Stimulated activated CD4-positive, alpha-beta T cell treated with anti-CD3 and anti-CD28 coated beads, Interleukin-4, amount 100 ng/mL, for 4 hours (primary cell): ENCODE data around the gene TTC1.
"Not testable (repeated sequence)": the region's sequence is repeated elsewhere in the genome, so short reads cannot be mapped to it uniquely, and the experiment has no call there.

Experiments used
- DNase-seq, 2 experiments: peaks; one replicate each; pipeline ENCODE4 v3.0.0-alpha.2; 2020

Gene TTC1

GRCh38 chr5:160044967-160045366 lies 36.0 kb downstream of the TTC1 start:
- no peak for DNase-seq

DNA sequence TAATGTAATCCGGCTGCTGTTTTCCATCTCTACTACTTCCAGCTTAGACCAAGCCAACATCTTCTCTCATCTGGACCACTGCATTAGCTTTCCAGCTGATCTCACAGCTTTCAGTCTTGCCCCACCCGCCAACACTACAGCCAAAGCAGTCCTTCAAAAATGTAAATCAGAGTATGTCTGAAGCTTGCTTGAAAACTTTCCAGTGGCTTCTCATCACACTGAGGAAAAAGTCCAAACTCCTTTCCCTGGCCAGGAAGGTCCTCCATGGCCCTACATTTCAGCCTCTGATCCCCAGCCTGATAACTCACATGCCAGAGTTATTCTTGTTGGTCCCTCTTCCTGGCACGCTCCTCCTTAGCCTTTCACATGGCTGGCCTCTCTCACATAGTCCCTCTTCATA lies 38.5 kb downstream of the TTC1 start:
- DNase-seq, result no peak

- no peak for DNase-seq
Measured at GRCh38 chr5:160048131-160048530, 39.2 kb downstream of the TTC1 start.

- DNase-seq, result no peak
Measured at GRCh38 chr5:160049099-160049498, 40.2 kb downstream of the TTC1 start.

DNA sequence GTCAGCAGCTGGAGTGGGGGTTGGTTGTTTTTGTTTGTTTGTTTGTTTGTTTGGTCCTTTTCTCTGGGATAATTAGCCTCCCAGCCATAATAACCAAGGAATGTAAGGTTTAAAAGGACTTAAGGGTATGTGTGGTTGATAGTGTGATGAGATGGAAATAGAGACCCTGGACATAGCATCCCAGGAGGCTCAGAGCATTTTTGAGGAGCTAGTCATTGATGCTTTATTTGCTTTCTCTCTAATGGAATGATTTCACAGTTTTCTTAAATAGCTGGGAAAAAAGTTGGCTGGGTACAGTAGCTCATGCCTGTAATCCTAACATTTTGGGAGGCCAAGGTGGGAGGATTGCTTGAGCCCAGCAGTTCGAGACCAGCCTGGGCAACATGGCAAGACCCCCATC lies 45.1 kb downstream of the TTC1 start:
- no peak for DNase-seq

- no peak for DNase-seq
Measured at GRCh38 chr5:160054831-160055230, 45.9 kb downstream of the TTC1 start.

DNA sequence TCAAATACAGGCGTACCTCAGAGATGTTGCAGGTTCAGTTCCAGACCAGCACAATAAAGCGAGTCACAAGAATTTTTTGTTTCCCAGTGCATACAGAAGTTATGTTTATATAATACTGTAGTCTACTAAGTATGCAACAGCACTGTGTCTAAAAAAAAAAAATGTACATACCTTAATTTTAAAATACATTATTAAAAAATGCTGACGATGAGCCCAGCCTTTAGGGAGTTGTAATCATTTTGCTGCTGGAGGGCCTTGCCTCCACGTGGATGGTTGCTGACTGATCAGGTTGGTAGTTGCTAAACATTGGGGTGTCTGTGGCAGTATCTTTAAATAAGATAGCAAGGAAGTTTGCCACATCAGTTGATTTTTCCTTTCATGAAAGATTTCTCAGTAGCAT lies 48.3 kb downstream of the TTC1 start:
- no peak for DNase-seq

- no peak for DNase-seq
Measured at GRCh38 chr5:160060001-160060400, 51.1 kb downstream of the TTC1 start.

GRCh38 chr5:160061770-160062169 lies 52.8 kb downstream of the TTC1 start:
- no peak for DNase-seq

DNA sequence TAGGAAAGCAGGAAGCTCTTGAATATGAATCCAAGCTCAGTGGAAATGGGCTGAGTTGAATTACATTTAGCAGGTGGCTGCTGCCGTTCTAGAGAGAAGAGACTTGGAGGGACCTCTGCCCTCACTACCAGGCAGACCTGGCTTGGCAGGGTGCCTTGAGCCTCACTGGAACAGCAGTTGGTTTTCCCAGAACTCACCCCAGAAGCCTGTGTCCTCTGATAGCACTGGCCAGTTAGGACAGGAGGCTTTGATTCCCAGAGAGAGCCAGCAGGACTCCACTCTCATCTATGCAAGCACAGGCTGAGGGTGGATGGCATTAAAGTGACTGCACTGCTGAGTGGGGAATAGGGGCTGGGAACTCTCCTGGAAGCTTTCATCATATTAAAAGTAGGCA lies 55.5 kb downstream of the TTC1 start:
- no peak for DNase-seq

GRCh38 chr5:160064995-160065614 lies 56.2 kb downstream of the TTC1 start:
- no peak for DNase-seq

- DNase-seq, result not testable (repeated sequence)
Measured at GRCh38 chr5:160069120-160069519, 60.2 kb downstream of the TTC1 start.

DNA sequence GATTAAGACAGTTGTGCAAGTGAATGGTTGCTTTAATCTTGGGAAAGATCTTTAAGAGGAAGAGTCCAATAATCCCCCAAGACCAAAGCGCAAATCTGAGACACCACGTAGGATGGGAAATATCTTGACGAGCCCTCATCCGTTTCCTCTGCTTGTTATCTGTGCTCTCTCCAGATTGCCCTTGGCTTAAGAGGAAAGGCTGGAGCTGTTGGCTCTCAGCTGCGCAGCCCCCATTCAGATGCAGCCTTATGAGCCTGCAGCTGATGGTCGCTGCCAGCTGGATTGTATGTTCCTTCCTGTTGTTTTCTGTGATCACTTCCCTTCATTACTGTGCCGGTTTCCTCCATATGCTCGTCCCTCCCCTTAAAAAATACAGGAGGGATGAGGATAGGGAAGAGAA lies 62.6 kb downstream of the TTC1 start:
- no peak for DNase-seq

GRCh38 chr5:160071916-160072315 lies 63.0 kb downstream of the TTC1 start:
- no peak for DNase-seq

- no peak for DNase-seq
Measured at GRCh38 chr5:160075073-160075472, 66.1 kb downstream of the TTC1 start.

- no peak for DNase-seq
Measured at GRCh38 chr5:160076997-160077396, 68.1 kb downstream of the TTC1 start.

GRCh38 chr5:160079753-160080152 lies 70.8 kb downstream of the TTC1 start:
- no peak for DNase-seq

DNA sequence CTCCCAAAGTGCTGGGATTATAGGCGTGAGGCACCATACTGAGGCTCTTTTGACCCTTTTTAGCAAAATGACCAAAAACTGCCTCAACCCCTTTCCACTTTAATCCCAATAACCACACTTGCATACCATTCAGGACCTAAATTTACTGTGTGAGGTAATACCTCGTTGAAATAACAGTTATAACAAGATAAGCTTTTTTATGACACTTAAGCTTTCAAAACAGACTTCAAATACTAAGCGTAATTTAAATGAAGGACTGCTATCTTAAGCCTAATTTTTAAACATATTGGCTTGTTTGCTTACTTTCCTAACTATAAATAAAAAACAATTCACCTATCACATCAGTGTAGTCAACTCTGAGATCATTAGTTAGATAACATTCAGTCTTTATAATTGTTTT lies 72.6 kb downstream of the TTC1 start:
- no peak for DNase-seq

DNA sequence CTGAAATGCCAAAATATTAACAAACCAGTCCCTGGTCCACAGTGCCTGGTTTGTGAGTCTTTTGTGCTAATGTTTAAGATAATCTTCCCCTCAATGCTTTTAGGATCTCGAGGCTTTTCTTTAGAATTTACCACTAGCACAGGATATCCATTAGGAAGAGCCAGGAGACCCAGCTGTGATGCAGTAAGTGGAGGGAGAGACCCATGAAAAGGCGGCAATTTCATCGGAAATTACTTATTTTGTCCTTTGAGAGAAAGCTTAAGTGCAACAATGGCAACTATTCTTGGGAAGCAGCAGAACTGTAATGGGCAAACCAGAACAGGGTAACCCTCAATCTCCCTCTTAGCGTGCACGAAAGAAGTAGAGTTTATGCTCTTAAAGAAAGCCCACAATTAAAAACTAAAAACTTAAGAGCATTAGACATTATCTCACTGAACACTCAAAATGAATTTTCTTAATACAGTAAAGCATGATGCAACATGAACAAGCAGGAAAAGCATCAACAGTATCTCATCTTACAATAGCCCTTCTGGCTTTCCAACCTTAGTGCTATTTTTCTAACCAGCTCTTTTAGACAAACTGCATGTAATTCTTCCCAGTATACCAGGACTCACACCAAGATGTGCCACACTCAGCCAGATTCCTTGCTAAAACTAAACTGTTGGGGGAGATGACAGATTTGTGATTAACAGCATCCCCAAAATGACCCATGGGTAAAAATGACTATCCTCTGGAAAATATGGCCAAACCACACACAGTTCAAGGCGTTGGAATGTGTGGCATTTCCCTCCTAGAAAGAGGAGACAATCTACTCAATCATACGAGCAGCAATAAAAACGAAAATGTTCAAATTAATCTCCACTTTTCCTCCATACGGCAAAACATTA lies 73.9 kb downstream of the TTC1 start:
- no peak for DNase-seq

GRCh38 chr5:160083501-160083900 lies 74.6 kb downstream of the TTC1 start:
- no peak for DNase-seq

DNA sequence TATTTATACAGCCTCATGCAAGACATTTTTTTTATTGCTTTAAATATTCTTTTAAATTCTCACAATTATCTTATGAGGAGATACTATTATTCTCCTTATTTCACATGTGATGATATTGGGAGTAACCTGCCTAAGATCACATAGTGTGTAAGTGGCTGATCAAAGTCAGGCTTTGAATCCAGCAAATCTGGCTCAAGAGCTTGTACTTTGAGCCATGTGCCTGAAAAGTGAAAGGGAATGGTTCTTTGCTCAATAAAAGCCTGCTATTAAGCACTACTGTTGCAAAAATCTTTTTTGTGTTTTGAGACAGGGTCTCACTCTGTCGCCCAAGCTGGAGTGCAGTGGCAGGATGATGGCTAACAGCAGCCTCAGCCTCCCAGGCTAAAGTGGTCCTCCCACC lies 75.2 kb downstream of the TTC1 start:
- DNase-seq, result no peak

- DNase-seq, result no peak
Measured at GRCh38 chr5:160087199-160087598, 78.3 kb downstream of the TTC1 start.

GRCh38 chr5:160088805-160089204 lies 79.9 kb downstream of the TTC1 start:
- DNase-seq, result no peak

GRCh38 chr5:160089531-160089930 lies 80.6 kb downstream of the TTC1 start:
- no peak for DNase-seq

DNA sequence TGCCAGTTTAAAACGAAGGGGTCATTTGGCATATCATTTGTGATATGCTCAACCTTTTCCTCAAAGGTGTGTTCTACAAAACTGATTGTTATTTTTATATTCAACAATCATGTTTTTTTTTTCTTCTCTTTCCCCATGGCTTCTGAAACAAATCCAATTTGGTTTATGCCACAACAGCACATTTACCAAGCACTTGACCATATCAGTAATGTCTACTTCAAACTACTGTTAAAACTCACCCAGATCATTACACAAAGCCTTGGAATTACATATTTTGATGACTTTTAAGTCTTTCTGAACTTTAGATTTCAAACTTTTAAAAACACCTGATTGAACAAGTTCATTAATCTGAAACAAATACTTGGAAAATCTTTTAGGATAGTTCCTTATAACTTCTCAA lies 81.1 kb downstream of the TTC1 start:
- no peak for DNase-seq
